HG02678 (cell line): ENCODE results near the gene GLT8D2.
"Not testable (repeated sequence)": the region's sequence is repeated elsewhere in the genome, so short reads cannot be mapped to it uniquely, and the experiment has no call there.

Source experiments
- ATAC-seq: cut with Tn5 transposase; IDR thresholded peaks from one replicate; pipeline ENCODE4 v1.9.1; 2021; ENCODE audit warnings: mild to moderate bottlenecking, moderate library complexity; ENCODE audit not compliant: unreplicated experiment

GLT8D2 gene

GRCh38 chr12:104054681-104055346 is 4.8 kb upstream of the GLT8D2 start:
- no peak for ATAC-seq

GRCh38 chr12:104050436-104050835 is 449 bp upstream of the GLT8D2 start:
- ATAC-seq: no peak

- ATAC-seq: no peak
Observed at GRCh38 chr12:104049278-104049902, 597 bp downstream of the GLT8D2 start.

GRCh38 chr12:104048811-104049210 is 1.2 kb downstream of the GLT8D2 start:
- ATAC-seq: no peak

GRCh38 chr12:104048162-104048561 is 1.8 kb downstream of the GLT8D2 start:
- ATAC-seq: no peak

GRCh38 chr12:104046306-104046705 is 3.7 kb downstream of the GLT8D2 start:
- ATAC-seq: no peak

- ATAC-seq: no peak
Observed at GRCh38 chr12:104044158-104044557, 5.8 kb downstream of the GLT8D2 start.

- ATAC-seq: no peak
Observed at GRCh38 chr12:104042580-104042979, 7.4 kb downstream of the GLT8D2 start.

- not testable (repeated sequence) for ATAC-seq
Observed at GRCh38 chr12:104039769-104040168, 10.2 kb downstream of the GLT8D2 start.

- ATAC-seq: not testable (repeated sequence)
Observed at GRCh38 chr12:104036143-104036542, 13.8 kb downstream of the GLT8D2 start.

- not testable (repeated sequence) for ATAC-seq
Observed at GRCh38 chr12:104030596-104030995, 19.4 kb downstream of the GLT8D2 start.

GRCh38 chr12:104026841-104027599 is 23.0 kb downstream of the GLT8D2 start:
- no peak for ATAC-seq

GRCh38 chr12:104025771-104026170 is 24.2 kb downstream of the GLT8D2 start:
- no peak for ATAC-seq

- ATAC-seq: no peak
Observed at GRCh38 chr12:104024348-104024747, 25.6 kb downstream of the GLT8D2 start.

- no peak for ATAC-seq
Observed at GRCh38 chr12:104023710-104024109, 26.3 kb downstream of the GLT8D2 start.

- no peak for ATAC-seq
Observed at GRCh38 chr12:104022786-104023185, 27.2 kb downstream of the GLT8D2 start.

GRCh38 chr12:104021862-104022261 is 28.1 kb downstream of the GLT8D2 start:
- ATAC-seq: not testable (repeated sequence)

GRCh38 chr12:104012331-104012730 is 37.7 kb downstream of the GLT8D2 start:
- no peak for ATAC-seq

GRCh38 chr12:104011253-104011652 is 38.7 kb downstream of the GLT8D2 start:
- ATAC-seq: no peak

- no peak for ATAC-seq
Observed at GRCh38 chr12:104010606-104011169, 39.3 kb downstream of the GLT8D2 start.

GRCh38 chr12:104010121-104010520 is 39.9 kb downstream of the GLT8D2 start:
- ATAC-seq: no peak

GRCh38 chr12:104006929-104007328 is 43.1 kb downstream of the GLT8D2 start:
- ATAC-seq: no peak
